ENCODE results near the gene ELANE.

The ELANE gene

GRCh38 chr19:861756-862580 is 9.9 kb downstream of the ELANE start:
- DNase-seq (ENCODE audit: low read depth): peak; percentile 31
- no peak for TF ChIP-seq CTCF (conservative IDR thresholded peaks at IDR 0.05; ENCODE audit: low read depth, low read length)
- no peak overlapping the region for H3K4me3 ChIP-seq (ENCODE audit: low read depth, low read length)

GRCh38 chr19:862581-863314 is 10.6 kb downstream of the ELANE start:
- TF ChIP-seq CTCF (conservative IDR thresholded peaks at IDR 0.05; ENCODE audit: low read depth, low read length): no peak
- DNase-seq (ENCODE audit: low read depth): peak; percentile 54
- no peak overlapping the region for H3K4me3 ChIP-seq (ENCODE audit: low read depth, low read length)

GRCh38 chr19:863315-863620 is 11.2 kb downstream of the ELANE start:
- DNase-seq (ENCODE audit: low read depth): no peak
- no peak for TF ChIP-seq CTCF (conservative IDR thresholded peaks at IDR 0.05; ENCODE audit: low read depth, low read length)
- no peak overlapping the region for H3K4me3 ChIP-seq (ENCODE audit: low read depth, low read length)

- DNase-seq (ENCODE audit: low read depth): no peak
- H3K4me3 ChIP-seq (ENCODE audit: low read depth, low read length): no peak overlapping the region
- TF ChIP-seq CTCF (conservative IDR thresholded peaks at IDR 0.05; ENCODE audit: low read depth, low read length): no peak
Measured at GRCh38 chr19:866769-867300, 14.7 kb downstream of the ELANE start.

- no peak for TF ChIP-seq CTCF (conservative IDR thresholded peaks at IDR 0.05; ENCODE audit: low read depth, low read length)
- DNase-seq (ENCODE audit: low read depth): peak; percentile 88
- no peak overlapping the region for H3K4me3 ChIP-seq (ENCODE audit: low read depth, low read length)
Measured at GRCh38 chr19:867301-867793, 15.2 kb downstream of the ELANE start.

GRCh38 chr19:867855-868457 is 15.9 kb downstream of the ELANE start:
- H3K4me3 ChIP-seq (ENCODE audit: low read depth, low read length): no peak overlapping the region
- TF ChIP-seq CTCF (conservative IDR thresholded peaks at IDR 0.05; ENCODE audit: low read depth, low read length): no peak
- no peak for DNase-seq (ENCODE audit: low read depth)
